K562 (cell line): ENCODE results near the gene ANXA3. TPM values are rescaled to one million over a fixed set of nuclear protein-coding genes. Genes with fewer than 3 reads are reported as not detected.

Experiments used
- CHD4 ChIP-seq: fragments of 200-600 bp; sonication (generic); IDR thresholded peaks from 3 replicates; pipeline ENCODE4 v1.6.1; 2012; ENCODE audit warnings: low read depth, mild to moderate bottlenecking, mixed read lengths, low read length, inconsistent platforms; ENCODE audit not compliant: insufficient read depth, insufficient replicate concordance, poor library complexity, severe bottlenecking
- ETV5 ChIP-seq: sonication (generic); formaldehyde crosslinking; IDR thresholded peaks from 2 replicates; pipeline ENCODE4 v1.4.0; 2020; ENCODE audit warnings: low read depth, mild to moderate bottlenecking, missing genetic modification reagents
- FIP1L1 ChIP-seq: fragments of 200-400 bp; formaldehyde crosslinking; IDR thresholded peaks from 2 replicates; pipeline ENCODE4 v1.6.1; 2018; ENCODE audit warnings: mild to moderate bottlenecking, low read depth, low read length; ENCODE audit not compliant: poor library complexity, severe bottlenecking
- FOXK1 ChIP-seq: sonication (generic); formaldehyde crosslinking; IDR thresholded peaks from 2 replicates; pipeline ENCODE4 v1.8.0; 2022; ENCODE audit warnings: missing genetic modification reagents, mild to moderate bottlenecking, borderline replicate concordance
- HDGF ChIP-seq: fragments of 450-650 bp; IDR thresholded peaks from 2 replicates; pipeline ENCODE4 v1.6.1; 2016
- ILF3 ChIP-seq: fragments of 450-650 bp; IDR thresholded peaks from 2 replicates; pipeline ENCODE4 v1.6.1; 2018; ENCODE audit warnings: antibody characterized with exemption, mild to moderate bottlenecking, moderate library complexity, borderline replicate concordance
- KAT7 ChIP-seq: sonication (generic); formaldehyde crosslinking; IDR thresholded peaks from 2 replicates; pipeline ENCODE4 v1.8.0; 2022; ENCODE audit warnings: missing genetic modification reagents, mild to moderate bottlenecking, borderline replicate concordance
- KLF16 ChIP-seq: IDR thresholded peaks from 2 replicates; pipeline ENCODE4 v1.6.1; 2016; ENCODE audit warnings: antibody characterized with exemption
- MXI1 ChIP-seq: IDR thresholded peaks from 2 replicates; pipeline ENCODE4 v1.6.1; 2011; ENCODE audit warnings: low read depth, mild to moderate bottlenecking, improper control_type of control experiment, low read length
- NCOR1 ChIP-seq: fragments of 450-650 bp; IDR thresholded peaks from 2 replicates; pipeline ENCODE4 v1.6.1; 2016; ENCODE audit warnings: mild to moderate bottlenecking, moderate library complexity
- POLR2AphosphoS5 ChIP-seq: IDR thresholded peaks from 2 replicates; pipeline ENCODE4 v1.6.1; 2011; ENCODE audit warnings: mild to moderate bottlenecking, low read depth, low read length, moderate library complexity; ENCODE audit not compliant: control insufficient read depth, insufficient read depth
- PTTG1 ChIP-seq: fragments of 450-650 bp; IDR thresholded peaks from 2 replicates; pipeline ENCODE4 v1.6.1; 2016; ENCODE audit warnings: low read depth, mild to moderate bottlenecking, missing genetic modification characterization, missing compliant biosample characterization
- RBM34 ChIP-seq: fragments of 200-400 bp; formaldehyde crosslinking; IDR thresholded peaks from 2 replicates; pipeline ENCODE4 v1.6.1; 2018; ENCODE audit warnings: low read length, borderline replicate concordance; ENCODE audit not compliant: insufficient read depth
- SNRNP70 ChIP-seq: fragments of 200-400 bp; formaldehyde crosslinking; optimal IDR thresholded peaks from 2 replicates; pipeline ENCODE3; 2017; ENCODE audit warnings: low read depth, low read length
- TAF1 ChIP-seq: IDR thresholded peaks from 2 replicates; pipeline ENCODE4 v1.6.1; 2011; ENCODE audit warnings: mild to moderate bottlenecking, low read length, moderate library complexity; ENCODE audit not compliant: insufficient read depth, control insufficient read depth, severe bottlenecking; ENCODE audit errors: extremely low read depth
- TAL1 ChIP-seq: fragments of 450-650 bp; IDR thresholded peaks from 2 replicates; pipeline ENCODE4 v1.6.1; 2016; ENCODE audit warnings: mild to moderate bottlenecking
- TARDBP ChIP-seq: fragments of 450-650 bp; IDR thresholded peaks from 2 replicates; pipeline ENCODE4 v1.6.1; 2016
- YBX1 ChIP-seq: fragments of 450-650 bp; IDR thresholded peaks from 2 replicates; pipeline ENCODE4 v1.7.1; 2016; ENCODE audit warnings: mild to moderate bottlenecking
- ZNF583 ChIP-seq: fragments of 250-450 bp; sonication (Bioruptor Pico); IDR thresholded peaks from 2 replicates; pipeline ENCODE4 v1.4.0; 2020
- ZNF696 ChIP-seq: fragments of 250-450 bp; sonication (Bioruptor Pico); conservative IDR thresholded peaks from 2 replicates; pipeline ENCODE4 v1.4.0; 2020; ENCODE audit warnings: mild to moderate bottlenecking, moderate library complexity
- polyA plus RNA-seq, 8 experiments: library from polyadenylated mRNA; depleted of rRNA in 4 of 8; stranded (reverse) in 5 of 8; unstranded in 3 of 8; fragments of >200 nt; fragmentation: Nextera tagmentation in 2 of 8; fragmentation: Illumina TruSeq in 1 of 8; extraction: Ambion mirVana in 2 of 8; extraction: Trizol in 1 of 8; gene quantifications; 2 replicates each; pipeline versions ENCODE4 v1.2.1 to v1.2.3, GENCODE V29; 2011 to 2014; ENCODE audit warnings: inconsistent platforms in 1 of 8, missing spikeins in 1 of 8
- total RNA-seq, 7 experiments: library from RNA; depleted of rRNA in 6 of 7; stranded (reverse); fragments of >200 nt in 6 of 7; fragmentation: Illumina TruSeq in 2 of 7; extraction: Trizol in 2 of 7; gene quantifications; 2 replicates each; pipeline versions ENCODE4 v1.2.1 to v1.2.3, GENCODE V29; 2011 to 2021; ENCODE audit warnings: low replicate concordance in 1 of 7
- TF ChIP-seq, protein P1 (sequence below), 2 experiments: IDR thresholded peaks; 2 replicates each; pipeline ENCODE4 v1.6.1; 2012; ENCODE audit warnings: improper control_type of control experiment in 2 of 2, low read depth in 2 of 2, low read length in 2 of 2, borderline replicate concordance in 1 of 2
- TF ChIP-seq, protein P2 (sequence below): IDR thresholded peaks from 2 replicates; pipeline ENCODE4 v1.6.1; 2014; ENCODE audit warnings: antibody characterized with exemption
- TF ChIP-seq, protein P3 (sequence below): sonication (generic); formaldehyde crosslinking; IDR thresholded peaks from 2 replicates; pipeline ENCODE4 v1.8.1; 2022; ENCODE audit warnings: missing genetic modification reagents
- TF ChIP-seq, protein P4 (sequence below): fragments of 250-450 bp; sonication (Bioruptor Pico); IDR thresholded peaks from 2 replicates; pipeline ENCODE4 v1.5.0; 2021
- TF ChIP-seq, protein P5 (sequence below): fragments of 250-450 bp; sonication (Bioruptor Pico); IDR thresholded peaks from 2 replicates; pipeline ENCODE4 v1.9.0; 2021; ENCODE audit warnings: mild to moderate bottlenecking

Gene ANXA3
- total and polyA plus RNA-seq, 9 of the 15 experiments (the other 6 are each of a cell fraction or from before 2014, with no cell fraction given), result 6.3 to 15.5 (median 9.8) TPM

DNA sequence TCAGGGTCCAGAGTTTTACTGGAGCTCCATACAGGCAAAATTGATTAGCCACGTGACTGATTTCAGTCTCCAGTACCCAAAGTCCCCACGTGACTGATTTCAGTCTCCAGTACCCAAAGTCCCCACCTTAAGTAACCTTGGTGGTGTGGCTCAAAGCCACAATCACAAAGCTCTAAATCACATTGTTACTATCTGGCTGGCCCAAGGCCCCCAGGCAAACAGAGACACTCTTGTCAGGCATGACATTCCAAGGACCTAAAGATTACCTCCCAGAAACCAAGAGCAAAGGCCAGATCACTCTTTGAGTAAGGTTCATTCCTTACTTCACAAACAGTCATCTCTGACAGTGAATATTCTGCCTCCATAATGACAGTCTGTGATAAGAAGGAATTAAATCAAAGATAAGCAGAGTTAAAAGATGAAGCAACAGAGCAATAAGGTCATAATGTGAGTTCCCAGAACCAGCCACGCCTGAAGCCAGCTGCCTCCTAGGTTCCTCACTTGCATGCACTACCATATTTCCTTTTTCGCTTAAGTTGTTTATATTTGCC is 78.5 kb downstream of the ANXA3 start (continued):
- TF ChIP-seq ZNF696, result no peak
- no peak for TF ChIP-seq PTTG1 (tag)
- TF ChIP-seq KLF16, result peak; percentile 53; the same call in 1 of the 2 replicates
- TF ChIP-seq MXI1, result no peak
- TF ChIP-seq, protein P1, sequence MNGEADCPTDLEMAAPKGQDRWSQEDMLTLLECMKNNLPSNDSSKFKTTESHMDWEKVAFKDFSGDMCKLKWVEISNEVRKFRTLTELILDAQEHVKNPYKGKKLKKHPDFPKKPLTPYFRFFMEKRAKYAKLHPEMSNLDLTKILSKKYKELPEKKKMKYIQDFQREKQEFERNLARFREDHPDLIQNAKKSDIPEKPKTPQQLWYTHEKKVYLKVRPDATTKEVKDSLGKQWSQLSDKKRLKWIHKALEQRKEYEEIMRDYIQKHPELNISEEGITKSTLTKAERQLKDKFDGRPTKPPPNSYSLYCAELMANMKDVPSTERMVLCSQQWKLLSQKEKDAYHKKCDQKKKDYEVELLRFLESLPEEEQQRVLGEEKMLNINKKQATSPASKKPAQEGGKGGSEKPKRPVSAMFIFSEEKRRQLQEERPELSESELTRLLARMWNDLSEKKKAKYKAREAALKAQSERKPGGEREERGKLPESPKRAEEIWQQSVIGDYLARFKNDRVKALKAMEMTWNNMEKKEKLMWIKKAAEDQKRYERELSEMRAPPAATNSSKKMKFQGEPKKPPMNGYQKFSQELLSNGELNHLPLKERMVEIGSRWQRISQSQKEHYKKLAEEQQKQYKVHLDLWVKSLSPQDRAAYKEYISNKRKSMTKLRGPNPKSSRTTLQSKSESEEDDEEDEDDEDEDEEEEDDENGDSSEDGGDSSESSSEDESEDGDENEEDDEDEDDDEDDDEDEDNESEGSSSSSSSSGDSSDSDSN (IDR thresholded peaks at IDR 0.05; ENCODE audit: borderline replicate concordance in 1 of 2, low read depth in 2 of 2, low read length in 2 of 2), result no peak
- TF ChIP-seq, protein P2, sequence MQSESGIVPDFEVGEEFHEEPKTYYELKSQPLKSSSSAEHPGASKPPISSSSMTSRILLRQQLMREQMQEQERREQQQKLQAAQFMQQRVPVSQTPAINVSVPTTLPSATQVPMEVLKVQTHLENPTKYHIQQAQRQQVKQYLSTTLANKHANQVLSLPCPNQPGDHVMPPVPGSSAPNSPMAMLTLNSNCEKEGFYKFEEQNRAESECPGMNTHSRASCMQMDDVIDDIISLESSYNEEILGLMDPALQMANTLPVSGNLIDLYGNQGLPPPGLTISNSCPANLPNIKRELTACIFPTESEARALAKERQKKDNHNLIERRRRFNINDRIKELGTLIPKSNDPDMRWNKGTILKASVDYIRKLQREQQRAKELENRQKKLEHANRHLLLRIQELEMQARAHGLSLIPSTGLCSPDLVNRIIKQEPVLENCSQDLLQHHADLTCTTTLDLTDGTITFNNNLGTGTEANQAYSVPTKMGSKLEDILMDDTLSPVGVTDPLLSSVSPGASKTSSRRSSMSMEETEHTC, result no peak
- TF ChIP-seq, protein P3, sequence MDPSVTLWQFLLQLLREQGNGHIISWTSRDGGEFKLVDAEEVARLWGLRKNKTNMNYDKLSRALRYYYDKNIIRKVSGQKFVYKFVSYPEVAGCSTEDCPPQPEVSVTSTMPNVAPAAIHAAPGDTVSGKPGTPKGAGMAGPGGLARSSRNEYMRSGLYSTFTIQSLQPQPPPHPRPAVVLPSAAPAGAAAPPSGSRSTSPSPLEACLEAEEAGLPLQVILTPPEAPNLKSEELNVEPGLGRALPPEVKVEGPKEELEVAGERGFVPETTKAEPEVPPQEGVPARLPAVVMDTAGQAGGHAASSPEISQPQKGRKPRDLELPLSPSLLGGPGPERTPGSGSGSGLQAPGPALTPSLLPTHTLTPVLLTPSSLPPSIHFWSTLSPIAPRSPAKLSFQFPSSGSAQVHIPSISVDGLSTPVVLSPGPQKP, result no peak
- no peak for TF ChIP-seq TARDBP
- no peak for TF ChIP-seq YBX1
- no peak for TF ChIP-seq CHD4
- peak; percentile 70 for TF ChIP-seq NCOR1
- TF ChIP-seq ETV5 (CRISPR knock-in tag), result no peak
- TF ChIP-seq RBM34, result no peak
- no peak for TF ChIP-seq ZNF583 (CRISPR knock-in tag)
- no peak for TF ChIP-seq FIP1L1
- TF ChIP-seq, protein P4, sequence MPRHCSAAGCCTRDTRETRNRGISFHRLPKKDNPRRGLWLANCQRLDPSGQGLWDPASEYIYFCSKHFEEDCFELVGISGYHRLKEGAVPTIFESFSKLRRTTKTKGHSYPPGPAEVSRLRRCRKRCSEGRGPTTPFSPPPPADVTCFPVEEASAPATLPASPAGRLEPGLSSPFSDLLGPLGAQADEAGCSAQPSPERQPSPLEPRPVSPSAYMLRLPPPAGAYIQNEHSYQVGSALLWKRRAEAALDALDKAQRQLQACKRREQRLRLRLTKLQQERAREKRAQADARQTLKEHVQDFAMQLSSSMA, result no peak
- peak; percentile 52 for TF ChIP-seq TAL1
- no peak for TF ChIP-seq SNRNP70
- no peak for TF ChIP-seq FOXK1
- TF ChIP-seq ILF3, result no peak
- TF ChIP-seq TAF1, result no peak
- TF ChIP-seq HDGF, result no peak
- TF ChIP-seq, protein P5, sequence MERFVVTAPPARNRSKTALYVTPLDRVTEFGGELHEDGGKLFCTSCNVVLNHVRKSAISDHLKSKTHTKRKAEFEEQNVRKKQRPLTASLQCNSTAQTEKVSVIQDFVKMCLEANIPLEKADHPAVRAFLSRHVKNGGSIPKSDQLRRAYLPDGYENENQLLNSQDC, result no peak
- peak; percentile 39; the same call in 1 of the 2 replicates for TF ChIP-seq POLR2AphosphoS5
- TF ChIP-seq KAT7 (CRISPR knock-in tag), result no peak
